Panc1 (cell line): ENCODE data around the gene NFRKB. TPM values are rescaled to one million over a fixed set of nuclear protein-coding genes. Genes with fewer than 3 reads are reported as not detected.

Experiments used
- ATAC-seq: fragments of 200-7000 bp; cut with Tn5 transposase; 2 replicates; pipeline ENCODE4 v1.9.1; 2020; ENCODE audit warnings: mild to moderate bottlenecking, moderate library complexity
- BruUV-seq: library from RNA; stranded (reverse); fragments of 400-500 nt; replicated peaks from 2 replicates; lab custom pipeline; 2021; lab: Mats Ljungman, UMichigan
- CTCF ChIA-PET: fragments of 300-600 bp; sonication (Branson Sonifier 250); formaldehyde crosslinking; loops from one replicate; lab custom pipeline; 2022; ENCODE audit warnings: antibody characterized with exemption; lab: Charles Lee
- POLR2A ChIA-PET: fragments of 300-600 bp; sonication (Branson Sonifier 250); formaldehyde crosslinking; loops from one replicate; lab custom pipeline; 2022; ENCODE audit warnings: antibody characterized with exemption; lab: Charles Lee
- DNase-seq: peaks from one replicate; pipeline ENCODE4 v3.0.0-alpha.2; 2010; ENCODE audit warnings: low read depth, low spot score
- H3K27ac ChIP-seq: 2 replicates; pipeline ENCODE4 v1.5.1; 2011; ENCODE audit warnings: mild to moderate bottlenecking, low read length, inconsistent platforms
- H3K27me3 ChIP-seq: fragments of 200-500 bp; sonication (Bioruptor generic); 2 replicates; pipeline ENCODE4 v1.6.0; 2014; ENCODE audit warnings: low read length, inconsistent platforms; ENCODE audit not compliant: control insufficient read depth, insufficient read depth
- H3K36me3 ChIP-seq: fragments of 200-500 bp; sonication (Bioruptor generic); 2 replicates; pipeline ENCODE4 v1.5.1; 2014; ENCODE audit warnings: inconsistent platforms, mild to moderate bottlenecking, low read length, moderate library complexity; ENCODE audit not compliant: control insufficient read depth, insufficient read depth
- H3K4me1 ChIP-seq: 2 replicates; pipeline ENCODE4 v1.5.1; 2011; ENCODE audit warnings: inconsistent platforms, mild to moderate bottlenecking, low read length, moderate library complexity; ENCODE audit not compliant: control insufficient read depth, insufficient read depth
- H3K4me3 ChIP-seq, 2 experiments: 2 replicates each; pipeline ENCODE4 v1.5.1; 2011 to 2012; ENCODE audit warnings: low read depth in 2 of 2, low read length in 2 of 2, mild to moderate bottlenecking in 2 of 2, inconsistent platforms in 1 of 2, moderate library complexity in 1 of 2
- H3K9me3 ChIP-seq: fragments of 200-500 bp; sonication (Bioruptor generic); 2 replicates; pipeline ENCODE4 v1.5.1; 2014; ENCODE audit warnings: low read depth, mild to moderate bottlenecking, inconsistent platforms, low read length, moderate library complexity; ENCODE audit not compliant: control insufficient read depth, insufficient read depth
- POLR2AphosphoS5 ChIP-seq: IDR thresholded peaks from 2 replicates; pipeline ENCODE4 v1.6.1; 2012; ENCODE audit warnings: mild to moderate bottlenecking, low read depth, low read length, moderate library complexity
- SIN3A ChIP-seq: IDR thresholded peaks from 2 replicates; pipeline ENCODE4 v1.6.1; 2012; ENCODE audit warnings: low read depth, mild to moderate bottlenecking, low read length, moderate library complexity, borderline replicate concordance; ENCODE audit not compliant: insufficient read depth
- TCF7L2 ChIP-seq: IDR thresholded peaks from 2 replicates; pipeline ENCODE4 v1.6.1; 2011; ENCODE audit warnings: mild to moderate bottlenecking, low read depth, low read length, inconsistent platforms
- in situ Hi-C: cut with HindIII; loops from 2 replicates; pipeline ENCODE4 v1.10.0; 2016; ENCODE audit warnings: low sequenced_read_pairs, low pct_unique_long_range_greater_than_20kb
- intact Hi-C: fragments of 100-400 bp; cut with micrococcal nuclease; formaldehyde crosslinking; loops from one replicate; pipeline ENCODE4 v1.10.0; 2022; ENCODE audit not compliant: unreplicated experiment
- total RNA-seq: library from RNA; stranded (reverse); gene quantifications from one replicate; pipeline ENCODE4 v1.2.1, GENCODE V29; 2021; ENCODE audit not compliant: unreplicated experiment
- TF ChIP-seq, protein P1 (sequence below): fragments of 450-650 bp; IDR thresholded peaks from 2 replicates; pipeline ENCODE4 v1.5.1; 2017; ENCODE audit warnings: mild to moderate bottlenecking
- TF ChIP-seq, protein P2 (sequence below), 2 experiments: IDR thresholded peaks; 2 replicates each; pipeline ENCODE4 v1.6.1; 2011 to 2012; ENCODE audit warnings: low read depth in 2 of 2, control low read depth in 1 of 2, low read length in 1 of 2, mild to moderate bottlenecking in 1 of 2, moderate library complexity in 1 of 2; ENCODE audit not compliant: insufficient read depth in 1 of 2

NFRKB gene
- total RNA-seq, 1 experiment from 2014 or later: 58.8 TPM

DNA sequence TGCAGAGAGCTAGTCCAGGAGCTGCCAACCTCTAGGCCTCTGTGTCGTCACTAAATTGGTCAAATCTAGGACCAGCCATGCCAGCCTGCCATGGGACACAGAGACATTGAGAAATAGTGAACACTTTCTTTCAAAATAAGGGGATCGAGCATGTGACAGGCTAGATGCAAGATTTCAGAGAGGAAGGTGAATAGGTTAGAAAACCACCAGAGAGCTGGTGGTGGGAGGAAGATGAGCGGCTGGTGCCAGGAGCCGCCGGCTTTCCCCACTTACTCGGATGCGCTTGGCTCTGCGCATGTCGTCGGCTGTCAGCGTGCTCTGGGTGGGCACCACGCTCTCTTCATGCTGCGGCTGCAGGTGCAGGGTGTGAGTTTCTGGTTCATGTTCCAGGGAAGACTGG lies 35.4 kb upstream of the NFRKB start:
- DNase-seq (no peak), ATAC-seq (no peak)
- CTCF ChIA-PET: interaction anchor here (0.6 kb wide), 1 partner anchor 130 kb away, joined by 7 read pairs; no protein-coding TSS in a partner anchor
- Histone ChIP-seq H3K27ac (no peak overlapping the region), H3K9me3 (no peaks in the 10 kb centered on the region), H3K27me3 (no peaks in the 10 kb centered on the region), H3K36me3 (no peaks in the 10 kb centered on the region), H3K4me3 (no peak overlapping the region), H3K4me1 (no peaks in the 10 kb centered on the region)
- intact Hi-C loops: no loop called here
- TF ChIP-seq SIN3A (no peak), POLR2AphosphoS5 (no peak), TCF7L2 (no peak)
- TF ChIP-seq, protein P1, sequence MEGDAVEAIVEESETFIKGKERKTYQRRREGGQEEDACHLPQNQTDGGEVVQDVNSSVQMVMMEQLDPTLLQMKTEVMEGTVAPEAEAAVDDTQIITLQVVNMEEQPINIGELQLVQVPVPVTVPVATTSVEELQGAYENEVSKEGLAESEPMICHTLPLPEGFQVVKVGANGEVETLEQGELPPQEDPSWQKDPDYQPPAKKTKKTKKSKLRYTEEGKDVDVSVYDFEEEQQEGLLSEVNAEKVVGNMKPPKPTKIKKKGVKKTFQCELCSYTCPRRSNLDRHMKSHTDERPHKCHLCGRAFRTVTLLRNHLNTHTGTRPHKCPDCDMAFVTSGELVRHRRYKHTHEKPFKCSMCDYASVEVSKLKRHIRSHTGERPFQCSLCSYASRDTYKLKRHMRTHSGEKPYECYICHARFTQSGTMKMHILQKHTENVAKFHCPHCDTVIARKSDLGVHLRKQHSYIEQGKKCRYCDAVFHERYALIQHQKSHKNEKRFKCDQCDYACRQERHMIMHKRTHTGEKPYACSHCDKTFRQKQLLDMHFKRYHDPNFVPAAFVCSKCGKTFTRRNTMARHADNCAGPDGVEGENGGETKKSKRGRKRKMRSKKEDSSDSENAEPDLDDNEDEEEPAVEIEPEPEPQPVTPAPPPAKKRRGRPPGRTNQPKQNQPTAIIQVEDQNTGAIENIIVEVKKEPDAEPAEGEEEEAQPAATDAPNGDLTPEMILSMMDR: no peak
- TF ChIP-seq, protein P2, sequence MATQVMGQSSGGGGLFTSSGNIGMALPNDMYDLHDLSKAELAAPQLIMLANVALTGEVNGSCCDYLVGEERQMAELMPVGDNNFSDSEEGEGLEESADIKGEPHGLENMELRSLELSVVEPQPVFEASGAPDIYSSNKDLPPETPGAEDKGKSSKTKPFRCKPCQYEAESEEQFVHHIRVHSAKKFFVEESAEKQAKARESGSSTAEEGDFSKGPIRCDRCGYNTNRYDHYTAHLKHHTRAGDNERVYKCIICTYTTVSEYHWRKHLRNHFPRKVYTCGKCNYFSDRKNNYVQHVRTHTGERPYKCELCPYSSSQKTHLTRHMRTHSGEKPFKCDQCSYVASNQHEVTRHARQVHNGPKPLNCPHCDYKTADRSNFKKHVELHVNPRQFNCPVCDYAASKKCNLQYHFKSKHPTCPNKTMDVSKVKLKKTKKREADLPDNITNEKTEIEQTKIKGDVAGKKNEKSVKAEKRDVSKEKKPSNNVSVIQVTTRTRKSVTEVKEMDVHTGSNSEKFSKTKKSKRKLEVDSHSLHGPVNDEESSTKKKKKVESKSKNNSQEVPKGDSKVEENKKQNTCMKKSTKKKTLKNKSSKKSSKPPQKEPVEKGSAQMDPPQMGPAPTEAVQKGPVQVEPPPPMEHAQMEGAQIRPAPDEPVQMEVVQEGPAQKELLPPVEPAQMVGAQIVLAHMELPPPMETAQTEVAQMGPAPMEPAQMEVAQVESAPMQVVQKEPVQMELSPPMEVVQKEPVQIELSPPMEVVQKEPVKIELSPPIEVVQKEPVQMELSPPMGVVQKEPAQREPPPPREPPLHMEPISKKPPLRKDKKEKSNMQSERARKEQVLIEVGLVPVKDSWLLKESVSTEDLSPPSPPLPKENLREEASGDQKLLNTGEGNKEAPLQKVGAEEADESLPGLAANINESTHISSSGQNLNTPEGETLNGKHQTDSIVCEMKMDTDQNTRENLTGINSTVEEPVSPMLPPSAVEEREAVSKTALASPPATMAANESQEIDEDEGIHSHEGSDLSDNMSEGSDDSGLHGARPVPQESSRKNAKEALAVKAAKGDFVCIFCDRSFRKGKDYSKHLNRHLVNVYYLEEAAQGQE (IDR thresholded peaks at IDR 0.05; ENCODE audit: insufficient read depth in 1 of 2, low read depth in 2 of 2, low read length in 1 of 2): no peak
- in situ Hi-C loops: no loop called here
- POLR2A ChIA-PET: no interaction called here
- BruUV-seq: no TSS peak

DNA sequence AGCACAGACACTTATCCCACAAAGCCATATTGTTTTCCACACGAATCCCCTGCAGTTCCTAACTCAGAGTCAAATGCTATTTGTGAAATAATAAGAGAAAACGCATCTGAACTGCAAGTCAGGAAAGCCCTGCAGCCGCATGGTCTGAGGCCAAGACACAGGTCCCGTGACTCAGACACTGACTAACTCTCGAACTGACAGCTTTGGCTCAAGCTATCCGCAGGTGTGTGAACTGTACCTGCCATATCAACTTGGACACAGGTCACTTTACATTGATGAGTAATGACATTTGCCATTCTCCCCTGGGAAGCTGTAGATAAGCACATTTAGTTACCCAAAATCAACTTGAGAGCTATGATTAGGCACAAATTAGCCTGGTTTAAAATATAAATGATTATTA lies 34.9 kb upstream of the NFRKB start:
- no peak overlapping the region for H3K27ac ChIP-seq
- no peaks in the 10 kb centered on the region for H3K4me1 ChIP-seq
- POLR2A ChIA-PET: no interaction called here
- no peak for DNase-seq
- CTCF ChIA-PET: interaction anchor here (0.6 kb wide), 2 partner anchors 131 to 202 kb away, joined by 3 to 7 read pairs; no protein-coding TSS in a partner anchor
- intact Hi-C loops (no loop called here), in situ Hi-C loops (no loop called here)
- no TSS peak for BruUV-seq
- no peak overlapping the region for H3K4me3 ChIP-seq
- H3K36me3 ChIP-seq: no peaks in the 10 kb centered on the region
- H3K9me3 ChIP-seq: no peaks in the 10 kb centered on the region
- TF ChIP-seq, protein P2 (IDR thresholded peaks at IDR 0.05; ENCODE audit: insufficient read depth in 1 of 2, low read depth in 2 of 2, low read length in 1 of 2): no peak
- no peak for ATAC-seq
- no peaks in the 10 kb centered on the region for H3K27me3 ChIP-seq
